ENCODE measurements around the gene DCLK2.

- TF ChIP-seq, protein P1, sequence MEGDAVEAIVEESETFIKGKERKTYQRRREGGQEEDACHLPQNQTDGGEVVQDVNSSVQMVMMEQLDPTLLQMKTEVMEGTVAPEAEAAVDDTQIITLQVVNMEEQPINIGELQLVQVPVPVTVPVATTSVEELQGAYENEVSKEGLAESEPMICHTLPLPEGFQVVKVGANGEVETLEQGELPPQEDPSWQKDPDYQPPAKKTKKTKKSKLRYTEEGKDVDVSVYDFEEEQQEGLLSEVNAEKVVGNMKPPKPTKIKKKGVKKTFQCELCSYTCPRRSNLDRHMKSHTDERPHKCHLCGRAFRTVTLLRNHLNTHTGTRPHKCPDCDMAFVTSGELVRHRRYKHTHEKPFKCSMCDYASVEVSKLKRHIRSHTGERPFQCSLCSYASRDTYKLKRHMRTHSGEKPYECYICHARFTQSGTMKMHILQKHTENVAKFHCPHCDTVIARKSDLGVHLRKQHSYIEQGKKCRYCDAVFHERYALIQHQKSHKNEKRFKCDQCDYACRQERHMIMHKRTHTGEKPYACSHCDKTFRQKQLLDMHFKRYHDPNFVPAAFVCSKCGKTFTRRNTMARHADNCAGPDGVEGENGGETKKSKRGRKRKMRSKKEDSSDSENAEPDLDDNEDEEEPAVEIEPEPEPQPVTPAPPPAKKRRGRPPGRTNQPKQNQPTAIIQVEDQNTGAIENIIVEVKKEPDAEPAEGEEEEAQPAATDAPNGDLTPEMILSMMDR (IDR thresholded peaks at IDR 0.05; ENCODE audit: low read length) = no peak
- TF ChIP-seq EZH2 (IDR thresholded peaks at IDR 0.05; ENCODE audit: borderline replicate concordance, low read length) = no peak
Measured at GRCh38 chr4:150176547-150176946, 98.3 kb downstream of the DCLK2 start.

Data from OCI-LY1 (cell line).